Amygdala (tissue), 56 donors: ENCODE data around the gene CFTR.
A peak's percentile ranks its signal among the peaks of the same experiment; 100 is the strongest.

Source experiments
- DNase-seq, 56 donors: peaks; one replicate each; lab custom pipeline; 2025; lab: John Stamatoyannopoulos, UW

CFTR gene

GRCh38 chr7:117639966-117640365 lies 160.1 kb downstream of the CFTR start:
- no peak for DNase-seq

GRCh38 chr7:117640465-117640864 lies 160.6 kb downstream of the CFTR start:
- no peak for DNase-seq

GRCh38 chr7:117645481-117646165 lies 165.8 kb downstream of the CFTR start:
- no peak for DNase-seq

GRCh38 chr7:117648203-117648866 lies 168.5 kb downstream of the CFTR start:
- DNase-seq = no peak

GRCh38 chr7:117652943-117653680 lies 173.3 kb downstream of the CFTR start:
- no peak for DNase-seq

- DNase-seq = no peak
These were observed 175.0 kb downstream of the CFTR start for GRCh38 chr7:117654780-117655179.

- no peak for DNase-seq
These were observed 177.0 kb downstream of the CFTR start for GRCh38 chr7:117656806-117657205.

GRCh38 chr7:117659531-117660011 lies 179.7 kb downstream of the CFTR start:
- DNase-seq = no peak

GRCh38 chr7:117661328-117661727 lies 181.5 kb downstream of the CFTR start:
- DNase-seq = no peak

GRCh38 chr7:117664047-117664446 lies 184.2 kb downstream of the CFTR start:
- no peak for DNase-seq

- no peak for DNase-seq
These were observed 185.5 kb downstream of the CFTR start for GRCh38 chr7:117665368-117665767.

- no peak for DNase-seq
These were observed 186.2 kb downstream of the CFTR start for GRCh38 chr7:117666031-117666430.

- DNase-seq = no peak
These were observed 186.9 kb downstream of the CFTR start for GRCh38 chr7:117666689-117667088.

- DNase-seq = no peak
These were observed 187.6 kb downstream of the CFTR start for GRCh38 chr7:117667456-117667855.

- DNase-seq = peak in 13 of 56 donors; percentile 1 to 26 (median 6)
These were observed 190.0 kb downstream of the CFTR start for GRCh38 chr7:117669818-117670217.

GRCh38 chr7:117672453-117672852 lies 192.6 kb downstream of the CFTR start:
- no peak for DNase-seq

- DNase-seq = peak in 49 of 56 donors; percentile 6 to 81 (median 47)
These were observed 193.5 kb downstream of the CFTR start for GRCh38 chr7:117673367-117673766.

- DNase-seq = peak in 3 of 56 donors; percentile 0 to 39 (median 2)
These were observed 194.0 kb downstream of the CFTR start for GRCh38 chr7:117673839-117674238.

GRCh38 chr7:117674617-117675016 lies 194.8 kb downstream of the CFTR start:
- DNase-seq = no peak

- no peak for DNase-seq
These were observed 195.9 kb downstream of the CFTR start for GRCh38 chr7:117675497-117676435.
